ENCODE measurements around the gene KDM7A. TPM values are rescaled to one million over a fixed set of nuclear protein-coding genes. Genes with fewer than 3 reads are reported as not detected.

KDM7A gene
- total and polyA plus RNA-seq, 2 of the 8 experiments (the other 6 are each of a cell fraction or from before 2014, with no cell fraction given) = 2.2 to 12.5 TPM

GRCh38 chr7:140036224-140036962, 140.4 kb downstream of the KDM7A start (continued):
- TF ChIP-seq CHD7 (IDR thresholded peaks at IDR 0.05; ENCODE audit: insufficient replicate concordance, low read length) (no peak), HDAC6 (IDR thresholded peaks at IDR 0.05; ENCODE audit: low read depth, low read length) (no peak), CREB1 (IDR thresholded peaks at IDR 0.05) (no peak), E2F6 (IDR thresholded peaks at IDR 0.05) (no peak), SP1 (IDR thresholded peaks at IDR 0.05; ENCODE audit: low read depth, low read length) (no peak), BRCA1 (IDR thresholded peaks at IDR 0.05; ENCODE audit: low read depth, low read length) (no peak), BACH1 (IDR thresholded peaks at IDR 0.05; ENCODE audit: low read length) (no peak), CHD1 (IDR thresholded peaks at IDR 0.05; ENCODE audit: low read depth, low read length) (no peak), BCL11A (IDR thresholded peaks at IDR 0.05; ENCODE audit: low read depth in 2 of 2, low read length in 2 of 2) (no peak)
